ENCODE measurements around the gene RPL12. TPM values are rescaled to one million over a fixed set of nuclear protein-coding genes. Genes with fewer than 3 reads are reported as not detected.

Gene RPL12
- total RNA-seq, 2 donors from 2014 or later: 806 to 1,256 TPM

GRCh38 chr9:127415657-127416056 lies 35.5 kb downstream of the RPL12 start:
- DNase-seq (ENCODE audit: low spot score) (no peak), ATAC-seq (ENCODE audit: insufficient number of reproducible peaks, low FRiP score, low read depth) (no peak)
- no peak overlapping the region for H3K4me3 ChIP-seq

GRCh38 chr9:127415141-127415540 lies 36.1 kb downstream of the RPL12 start:
- no peaks in the 10 kb centered on the region for H3K4me1 ChIP-seq (ENCODE audit: control insufficient read depth in 1 of 2, low read depth in 2 of 2)
- no peaks in the 10 kb centered on the region for H3K9me3 ChIP-seq
- no peaks in the 10 kb centered on the region for H3K36me3 ChIP-seq
- no peak for ATAC-seq (ENCODE audit: insufficient number of reproducible peaks, low FRiP score, low read depth)
- H3K27ac ChIP-seq: no peak overlapping the region
- H3K4me3 ChIP-seq: no peak overlapping the region
- no peak for TF ChIP-seq CTCF (IDR thresholded peaks at IDR 0.05)
- no peak for DNase-seq (ENCODE audit: low spot score)
- H3K27me3 ChIP-seq (replicated peaks; ENCODE audit: insufficient read depth): no peaks in the 10 kb centered on the region

More at GRCh38 chr9:127415657-127416056, 35.5 kb downstream of the RPL12 start:
- H3K4me1 ChIP-seq (ENCODE audit: control insufficient read depth in 1 of 2, low read depth in 2 of 2): no peaks in the 10 kb centered on the region
- no peak for TF ChIP-seq CTCF (IDR thresholded peaks at IDR 0.05)
- no peaks in the 10 kb centered on the region for H3K27me3 ChIP-seq (replicated peaks; ENCODE audit: insufficient read depth)
- H3K27ac ChIP-seq: no peak overlapping the region
- no peaks in the 10 kb centered on the region for H3K36me3 ChIP-seq
- no peaks in the 10 kb centered on the region for H3K9me3 ChIP-seq

GRCh38 chr9:127411122-127411521 lies 40.1 kb downstream of the RPL12 start:
- H3K9me3 ChIP-seq: no peaks in the 10 kb centered on the region
- no peak for ATAC-seq (ENCODE audit: insufficient number of reproducible peaks, low FRiP score, low read depth)

GRCh38 chr9:127407492-127407843 lies 43.7 kb downstream of the RPL12 start:
- H3K27ac ChIP-seq: no peak overlapping the region
- ATAC-seq (ENCODE audit: insufficient number of reproducible peaks, low FRiP score, low read depth) (no peak), DNase-seq (ENCODE audit: low spot score) (no peak)
- H3K9me3 ChIP-seq: no peaks in the 10 kb centered on the region
- H3K36me3 ChIP-seq: peaks cover 28% of the 10 kb centered on the region
- TF ChIP-seq CTCF (IDR thresholded peaks at IDR 0.05): no peak
- H3K4me1 ChIP-seq (ENCODE audit: control insufficient read depth in 1 of 2, low read depth in 2 of 2): no peaks in the 10 kb centered on the region
- no peaks in the 10 kb centered on the region for H3K27me3 ChIP-seq (replicated peaks; ENCODE audit: insufficient read depth)
- H3K4me3 ChIP-seq: no peak overlapping the region

More at GRCh38 chr9:127411122-127411521, 40.1 kb downstream of the RPL12 start:
- Histone ChIP-seq H3K27ac (no peak overlapping the region), H3K36me3 (peaks cover under 1% of the 10 kb centered on the region), H3K27me3 (replicated peaks; ENCODE audit: insufficient read depth) (no peaks in the 10 kb centered on the region), H3K4me1 (ENCODE audit: control insufficient read depth in 1 of 2, low read depth in 2 of 2) (no peaks in the 10 kb centered on the region), H3K4me3 (no peak overlapping the region)
- DNase-seq (ENCODE audit: low spot score): no peak
- TF ChIP-seq CTCF (IDR thresholded peaks at IDR 0.05): no peak

GRCh38 chr9:127406799-127407491 lies 44.3 kb downstream of the RPL12 start:
- no peak for TF ChIP-seq CTCF (IDR thresholded peaks at IDR 0.05)
- no peaks in the 10 kb centered on the region for H3K9me3 ChIP-seq
- no peaks in the 10 kb centered on the region for H3K4me1 ChIP-seq (ENCODE audit: control insufficient read depth in 1 of 2, low read depth in 2 of 2)
- ATAC-seq (ENCODE audit: insufficient number of reproducible peaks, low FRiP score, low read depth) (no peak), DNase-seq (ENCODE audit: low spot score) (no peak)
- peaks cover 28% of the 10 kb centered on the region for H3K36me3 ChIP-seq
- H3K27me3 ChIP-seq (replicated peaks; ENCODE audit: insufficient read depth): no peaks in the 10 kb centered on the region
- no peak overlapping the region for H3K27ac ChIP-seq
- H3K4me3 ChIP-seq: no peak overlapping the region
